ENCODE data around the gene AP5S1.
A peak's percentile ranks its signal among the peaks of the same experiment; 100 is the strongest.
"Not testable (repeated sequence)": the region's sequence is repeated elsewhere in the genome, so short reads cannot be mapped to it uniquely, and the experiment has no call there.

Gene AP5S1

DNA sequence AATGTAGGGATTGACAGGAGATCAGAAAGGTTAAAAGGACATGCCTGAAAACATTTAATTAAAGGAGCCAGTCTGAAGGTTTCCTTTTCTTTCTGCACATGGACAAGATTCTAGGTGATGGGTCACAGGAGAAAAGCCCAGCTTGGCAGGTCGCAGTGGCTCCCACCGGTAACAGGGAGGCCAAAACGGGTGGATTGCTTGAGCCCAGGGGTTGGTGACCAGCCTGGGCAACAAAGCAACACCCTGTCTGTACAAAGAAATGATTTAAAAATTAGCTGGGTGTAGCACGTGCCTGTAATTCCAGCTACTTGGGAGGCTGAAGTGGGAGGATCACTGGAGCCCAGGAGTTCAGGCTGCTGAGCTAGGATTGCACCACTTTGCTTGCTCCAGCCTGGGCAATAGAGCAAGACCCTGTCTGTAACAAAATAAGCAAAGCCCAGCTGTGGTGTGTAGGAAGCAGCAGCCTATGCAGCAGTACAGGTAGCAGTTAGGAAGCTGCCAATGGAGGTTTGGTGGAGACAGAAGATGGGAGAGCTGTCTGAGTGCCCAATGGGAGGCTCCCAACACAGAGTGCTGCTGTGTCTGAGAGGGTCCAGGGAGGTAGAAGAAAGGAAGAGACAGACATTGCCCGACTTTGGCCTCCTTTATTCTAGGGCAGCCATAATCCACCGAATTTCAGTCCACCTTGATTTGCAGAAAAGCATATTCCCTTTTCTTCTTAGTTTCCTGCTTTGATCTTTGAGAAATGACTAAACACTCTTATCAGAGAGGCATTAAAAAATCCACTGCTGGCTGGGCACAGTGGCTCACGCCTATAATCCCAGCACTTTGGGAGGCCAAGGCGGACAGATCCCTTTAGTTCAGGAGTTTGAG lies 7.1 kb upstream of the AP5S1 start:
- DNase-seq: no peak

DNA sequence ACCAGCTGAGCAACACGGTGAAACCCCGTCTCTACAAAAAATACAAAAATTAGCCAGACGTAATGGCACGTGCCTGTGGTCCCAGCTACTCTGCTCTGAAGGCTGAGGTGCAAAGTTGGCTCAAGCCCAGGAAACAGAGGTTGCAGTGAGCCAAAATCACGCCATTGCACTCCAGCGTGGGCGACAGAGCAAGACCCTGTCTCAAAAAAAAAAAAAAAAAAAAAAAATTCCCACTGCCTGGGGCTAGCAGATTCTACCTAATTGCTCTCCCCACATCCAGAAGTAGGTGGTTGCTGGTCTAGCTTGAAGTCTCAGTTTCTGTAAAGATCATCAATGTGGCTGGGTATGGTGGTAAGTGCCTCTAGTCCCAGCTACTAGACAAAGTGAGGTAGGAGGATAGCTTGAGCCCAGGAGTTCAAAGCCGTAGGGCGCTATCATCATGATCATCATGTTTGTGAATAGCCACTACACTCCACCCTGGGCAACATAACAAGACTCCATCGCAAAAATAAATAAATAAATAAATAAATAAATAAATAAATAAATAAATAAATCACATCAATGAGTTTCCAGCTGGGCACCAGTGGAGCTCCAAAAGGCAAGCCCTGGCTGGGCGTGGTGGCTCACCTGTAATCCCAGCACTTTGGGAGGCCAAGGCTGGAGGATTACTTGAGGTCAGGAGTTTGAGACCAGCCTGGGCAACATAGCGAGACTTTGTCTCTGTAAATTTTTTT lies 6.3 kb upstream of the AP5S1 start:
- no peak for DNase-seq

DNA sequence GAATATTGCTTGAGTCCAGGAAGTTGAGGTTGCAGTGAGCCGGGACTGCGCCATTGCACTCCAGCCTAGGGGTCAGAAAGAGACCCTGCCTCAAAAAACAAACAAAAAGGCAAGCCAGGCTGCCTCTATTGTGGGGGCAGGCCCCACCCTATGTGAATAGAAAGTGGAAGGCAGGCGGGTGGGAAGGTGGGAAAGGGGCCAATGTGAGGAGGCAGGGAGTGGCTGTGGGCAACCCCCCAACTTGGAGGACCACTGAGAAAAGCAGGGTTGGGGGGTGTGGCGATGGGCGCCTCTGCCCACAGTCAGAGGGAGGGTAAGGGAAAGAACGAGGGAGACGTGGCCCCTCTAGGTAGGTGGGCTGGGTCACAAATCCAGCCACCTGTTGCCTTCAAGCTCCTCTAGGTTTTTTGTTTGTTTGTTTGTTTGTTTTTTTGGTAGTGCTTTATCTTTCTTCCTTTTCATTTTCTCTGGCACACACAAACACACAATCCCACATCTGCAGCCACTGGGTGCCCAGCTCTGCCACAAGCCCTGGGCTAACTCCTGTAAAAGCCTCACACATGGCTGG lies 5.3 kb upstream of the AP5S1 start:
- no peak for DNase-seq

DNA sequence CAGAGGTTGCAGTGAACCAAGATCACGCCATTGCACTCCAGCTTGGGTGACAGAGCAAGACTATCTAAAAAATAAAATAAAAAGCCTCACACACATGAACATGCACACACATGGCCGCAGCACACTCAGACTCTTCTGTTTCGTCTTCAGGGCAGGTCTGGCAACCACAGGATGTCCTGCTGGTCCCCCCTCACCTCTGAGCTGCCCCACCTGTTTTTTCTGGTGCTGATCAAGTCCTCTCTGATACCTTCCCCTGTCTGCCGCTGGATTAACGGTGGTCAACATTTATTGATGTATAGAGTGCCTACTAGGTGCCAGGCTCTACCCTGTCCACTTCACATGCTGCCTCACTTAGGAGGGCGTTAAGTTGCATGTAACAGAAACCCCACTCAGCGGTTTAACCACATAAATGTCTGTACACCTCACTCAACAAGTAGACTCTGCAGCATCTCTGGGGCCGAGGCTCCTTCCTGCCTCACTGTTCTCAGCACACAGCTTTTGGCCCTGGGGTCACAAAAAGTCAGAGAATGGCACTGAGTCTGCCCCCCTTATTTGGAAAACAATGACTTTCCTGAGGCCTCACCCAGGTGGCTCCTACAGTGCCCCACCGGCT lies 4.5 kb upstream of the AP5S1 start:
- no peak for DNase-seq

DNA sequence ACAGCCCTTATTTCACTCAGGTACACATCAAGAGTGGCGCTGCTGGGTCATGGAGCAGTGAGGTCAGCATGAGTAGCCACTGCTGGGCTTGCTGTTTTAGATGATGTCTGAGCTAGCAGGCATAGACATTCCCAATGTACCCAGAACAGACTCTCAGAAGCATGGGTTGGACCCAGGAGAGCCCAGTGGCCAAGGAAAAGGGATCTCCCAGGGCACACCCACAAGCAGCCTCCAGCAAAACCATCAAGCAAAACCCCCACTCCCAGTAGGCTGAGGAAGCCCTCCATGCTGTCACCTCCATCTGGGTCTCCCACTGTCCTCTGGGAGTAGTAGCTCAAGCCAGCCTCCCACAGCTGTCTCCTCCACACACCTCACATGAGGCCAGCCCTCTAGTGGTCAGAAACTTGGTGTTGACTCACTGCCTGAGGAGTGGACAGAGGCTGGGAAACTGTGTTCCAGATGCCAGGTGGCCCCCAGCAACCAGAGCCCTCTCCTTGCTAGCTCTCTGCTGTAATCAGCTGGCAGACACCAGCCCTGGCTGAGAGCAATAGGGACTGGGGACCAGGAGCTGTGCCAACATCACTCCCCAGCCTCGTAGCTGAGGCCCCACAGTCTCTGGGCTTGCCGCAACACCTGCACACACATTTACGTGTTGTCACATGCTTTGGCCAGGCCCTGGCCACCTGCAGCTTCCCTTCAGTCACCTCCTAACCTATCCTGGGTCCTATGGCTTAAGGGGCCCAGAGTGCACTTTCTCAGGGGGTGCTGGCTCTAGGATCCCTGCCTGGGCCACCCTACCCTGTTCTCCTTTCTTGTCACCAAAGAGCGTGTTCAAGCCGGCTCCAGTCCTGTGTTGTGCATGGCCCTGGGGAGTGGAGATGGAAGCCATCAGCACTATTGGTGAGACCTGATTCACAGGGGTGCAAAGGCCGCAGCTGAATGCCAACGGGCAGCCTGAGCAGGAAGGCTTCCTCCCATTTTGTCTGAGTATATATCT lies 1.9 kb upstream of the AP5S1 start:
- peak; percentile 47 to 80 (median 60) for DNase-seq

DNA sequence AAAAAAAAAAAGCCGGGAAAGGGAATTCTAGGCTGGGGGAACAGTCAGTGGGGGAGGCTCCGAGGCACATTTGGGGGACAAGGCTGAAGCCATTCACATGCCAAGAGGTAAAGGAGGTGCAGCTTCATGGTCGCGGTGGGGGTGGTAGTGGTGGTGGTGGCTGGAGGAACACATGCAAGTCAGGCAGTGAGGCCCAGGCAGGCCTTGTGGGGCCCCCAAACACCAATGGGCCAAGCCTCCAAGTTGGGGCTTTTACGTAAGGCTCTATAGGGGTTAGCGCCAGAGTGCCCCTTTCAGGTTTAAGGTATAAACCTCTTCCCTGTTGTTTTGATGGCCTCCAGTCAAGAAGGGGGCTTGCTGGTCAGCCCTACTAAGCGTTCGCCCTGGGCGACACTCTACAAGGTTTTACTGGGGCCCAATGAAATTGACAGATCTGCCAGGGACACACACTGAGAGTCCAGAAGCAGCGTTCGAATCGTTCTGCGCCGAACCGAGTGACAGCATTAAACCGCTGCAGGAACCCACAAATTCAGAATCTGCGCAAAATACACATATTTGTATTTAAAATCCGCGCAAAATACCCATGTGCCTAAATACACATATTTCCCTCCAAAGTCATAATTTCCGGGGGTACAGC lies 818 bp upstream of the AP5S1 start:
- DNase-seq: no peak

DNA sequence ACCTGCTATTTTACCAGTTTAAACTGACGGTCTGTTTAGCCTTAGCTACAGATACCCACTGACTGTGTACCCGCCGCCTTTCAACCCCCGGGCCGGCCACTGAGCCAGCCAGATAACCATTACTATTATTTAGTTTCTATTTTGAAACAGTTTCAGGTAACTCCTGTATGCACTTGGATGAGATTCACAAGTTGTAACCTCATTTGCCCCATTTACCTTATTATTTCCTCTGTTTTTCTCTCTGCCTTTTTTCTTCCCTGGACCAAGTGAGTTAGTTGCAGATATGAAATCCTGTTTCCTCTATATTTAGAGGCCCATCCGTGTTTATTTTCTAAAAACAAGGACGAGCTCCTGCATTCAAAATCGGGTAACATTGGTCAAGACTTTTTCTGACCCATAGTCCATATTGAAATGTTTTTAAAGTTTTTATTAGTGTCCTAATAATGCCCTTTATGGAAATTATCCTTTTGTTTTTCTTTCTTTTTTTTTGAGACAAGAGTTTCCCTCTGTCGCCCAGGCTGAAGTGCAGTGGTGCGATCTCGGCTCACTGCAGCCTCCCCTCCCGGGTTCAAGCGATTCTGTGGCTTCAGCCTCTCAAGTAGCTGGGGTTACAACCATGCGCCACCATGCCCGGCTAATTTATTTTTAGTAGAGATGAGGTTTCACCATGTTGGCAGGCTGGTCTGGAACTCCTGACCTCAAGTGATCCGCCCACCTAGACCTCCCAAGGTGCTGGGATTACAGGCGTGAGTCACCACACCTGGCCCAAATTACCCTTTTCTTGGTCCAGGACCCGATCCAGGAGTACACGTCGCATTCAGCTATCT lies 767 bp downstream of the AP5S1 start:
- DNase-seq: peak in 1 of 3 experiments; percentile 63

DNA sequence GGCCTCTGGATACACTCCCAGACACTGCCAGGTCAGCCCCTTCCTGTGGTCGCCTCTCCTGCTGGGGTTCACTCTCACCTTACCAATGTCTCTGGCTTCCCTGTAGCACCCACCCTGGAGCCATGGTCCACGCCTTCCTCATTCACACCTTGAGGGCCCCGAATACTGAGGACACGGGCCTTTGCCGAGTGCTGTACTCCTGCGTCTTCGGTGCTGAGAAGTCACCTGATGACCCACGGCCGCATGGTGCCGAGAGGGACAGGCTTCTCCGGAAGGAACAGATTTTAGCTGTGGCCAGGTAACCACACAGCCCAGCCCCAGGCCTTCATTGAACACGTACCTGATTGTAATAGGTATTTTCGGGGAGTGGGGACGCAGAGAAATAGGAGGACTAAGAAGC lies 1.6 kb downstream of the AP5S1 start:
- no peak for DNase-seq

DNA sequence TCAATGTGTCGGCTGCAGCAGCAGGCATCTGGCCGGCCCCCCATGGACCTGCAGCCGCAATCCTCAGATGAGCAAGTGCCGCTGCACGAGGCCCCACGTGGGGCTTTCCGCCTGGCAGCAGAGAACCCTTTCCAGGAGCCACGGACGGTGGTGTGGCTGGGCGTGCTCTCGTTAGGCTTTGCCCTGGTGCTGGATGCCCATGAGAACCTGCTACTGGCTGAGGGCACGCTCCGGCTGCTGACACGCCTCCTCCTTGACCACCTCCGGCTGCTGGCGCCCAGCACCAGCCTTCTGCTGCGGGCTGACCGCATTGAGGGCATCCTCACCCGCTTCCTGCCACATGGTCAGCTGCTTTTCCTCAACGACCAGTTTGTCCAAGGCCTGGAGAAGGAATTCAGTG lies 3.5 kb downstream of the AP5S1 start:
- DNase-seq: no peak

DNA sequence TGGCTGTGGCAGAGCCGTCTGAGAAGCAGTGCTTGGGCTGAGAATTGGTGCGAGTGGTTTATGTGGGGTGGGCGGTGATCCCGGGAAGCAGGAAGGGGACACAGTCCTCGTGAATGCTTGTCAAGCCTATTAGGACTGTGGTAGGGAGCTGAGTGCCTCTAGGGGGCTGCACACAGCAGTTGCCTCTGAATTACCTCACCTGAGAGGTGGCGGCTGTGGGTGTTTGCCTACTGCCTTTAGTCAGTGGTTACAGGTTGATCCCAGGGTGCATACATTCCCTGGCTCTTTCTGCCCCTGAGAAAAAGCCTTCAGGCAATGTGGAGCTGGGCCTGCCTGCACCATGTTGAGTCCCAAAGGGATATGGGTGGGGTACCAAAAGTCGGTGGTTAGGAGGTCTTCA lies 5.2 kb downstream of the AP5S1 start:
- DNase-seq: no peak

DNA sequence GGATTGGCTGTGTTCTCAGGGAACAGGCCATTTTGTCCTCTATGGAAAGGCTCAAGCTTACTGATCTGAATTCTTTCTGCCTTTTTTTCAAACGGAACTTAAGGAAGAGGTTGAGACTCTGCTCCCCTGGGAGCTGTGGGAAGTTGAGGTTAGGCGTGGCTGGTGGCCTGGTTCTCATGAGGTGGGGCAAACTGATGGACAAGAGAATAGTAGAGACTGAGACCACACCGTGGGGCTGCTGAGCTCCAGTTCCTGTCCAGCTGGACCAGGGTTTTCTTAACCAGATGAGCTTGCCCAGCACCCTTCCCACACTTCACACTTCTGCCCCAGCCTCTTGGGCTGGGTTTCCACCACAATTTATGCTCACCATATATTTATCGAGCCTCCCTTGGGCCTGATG lies 6.1 kb downstream of the AP5S1 start:
- DNase-seq: no peak

DNA sequence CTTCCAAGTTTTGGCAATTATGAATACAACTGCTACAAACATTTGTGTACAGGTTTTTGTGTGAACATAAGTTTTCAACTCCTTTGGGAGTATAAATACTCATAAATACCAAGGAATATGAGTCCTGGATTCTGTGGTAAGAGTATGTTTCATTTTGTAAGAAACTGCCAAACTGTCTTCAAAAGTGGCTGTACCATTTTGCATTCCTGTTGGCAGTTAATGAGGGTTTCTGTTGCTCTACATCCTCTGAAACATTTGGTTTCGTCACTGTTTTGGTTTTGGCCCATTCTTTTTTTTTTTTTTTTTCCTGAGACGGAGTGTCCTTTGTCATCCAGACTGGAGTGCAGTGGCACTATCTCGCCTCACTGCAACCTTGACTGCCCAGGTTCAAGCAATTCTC lies 8.5 kb downstream of the AP5S1 start:
- no peak for DNase-seq

DNA sequence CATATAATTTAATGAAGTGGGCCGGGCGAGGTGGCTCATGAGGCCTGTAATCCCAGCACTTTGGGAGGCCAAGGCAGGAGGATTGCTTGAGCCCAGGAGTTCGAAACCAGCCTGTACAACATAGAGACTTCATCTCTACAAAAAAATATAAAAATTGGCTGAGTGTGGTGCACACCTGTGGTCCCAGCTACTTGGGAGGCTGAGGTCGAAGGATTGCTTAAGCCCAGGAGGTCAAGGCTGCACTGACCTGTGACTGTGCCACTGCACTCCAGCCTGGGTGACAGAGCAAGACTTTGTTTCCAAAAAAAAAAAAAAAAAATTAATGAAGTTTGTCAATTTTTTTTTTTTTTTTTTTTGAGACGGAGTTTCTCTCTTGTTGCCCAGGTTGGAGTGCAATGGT lies 9.5 kb downstream of the AP5S1 start:
- not testable (repeated sequence) for DNase-seq

DNA sequence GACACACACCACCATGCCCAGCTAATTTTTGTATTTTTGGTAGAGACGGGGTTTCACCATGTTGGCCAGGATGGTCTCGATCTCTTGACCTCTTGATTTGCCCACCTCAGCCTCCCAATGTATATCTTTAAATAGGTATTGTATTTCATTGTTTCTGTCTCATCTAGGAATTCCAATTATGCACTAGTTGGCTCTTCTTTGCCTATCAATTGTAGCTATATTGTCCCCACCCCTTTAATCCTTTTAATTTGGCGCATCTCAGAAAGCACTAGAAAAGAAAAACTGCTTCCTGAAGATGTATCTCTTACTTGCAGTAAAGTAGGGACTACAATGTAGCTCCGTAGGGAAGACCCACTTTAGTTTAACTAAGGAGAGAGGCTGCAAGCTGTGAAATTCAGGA lies 15.8 kb downstream of the AP5S1 start:
- DNase-seq: no peak

DNA sequence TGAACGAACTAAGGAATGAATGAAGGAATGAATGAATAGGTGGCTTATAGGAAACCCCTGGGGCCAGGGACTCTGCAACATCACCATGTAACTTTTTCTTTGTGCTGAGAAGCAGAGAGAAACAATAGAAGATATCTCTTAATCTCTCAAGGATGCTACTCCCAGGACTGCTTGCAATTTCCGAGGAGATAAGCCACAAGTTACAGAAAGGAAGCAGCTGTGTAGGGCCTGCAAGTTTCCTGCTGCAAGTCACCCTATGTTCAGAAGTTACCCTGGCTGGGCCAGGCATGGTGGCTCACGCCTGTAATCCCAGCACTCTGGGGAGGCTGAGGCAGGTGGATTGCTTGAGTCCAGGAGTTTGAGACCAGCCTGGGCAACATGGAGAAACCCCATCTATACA lies 19.0 kb downstream of the AP5S1 start:
- DNase-seq: no peak

DNA sequence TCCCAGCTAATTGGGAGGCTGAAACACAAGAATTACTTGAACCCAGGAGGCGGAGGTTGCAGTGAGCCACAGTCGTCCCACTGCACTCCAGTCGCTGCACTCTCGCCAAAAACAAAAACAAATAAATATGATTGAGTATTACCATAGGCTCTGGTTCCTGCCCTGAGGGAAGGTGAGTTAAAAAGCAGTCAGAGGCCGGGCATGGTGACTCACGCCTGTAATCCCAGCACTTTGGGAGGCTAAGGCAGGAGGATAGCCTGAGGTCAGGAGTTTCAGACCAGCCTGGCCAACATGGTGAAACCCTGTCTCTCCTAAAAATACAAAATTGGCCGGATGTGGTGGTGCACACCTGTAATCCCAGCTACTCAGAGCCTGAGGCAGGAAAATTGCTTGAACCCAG lies 19.9 kb downstream of the AP5S1 start:
- not testable (repeated sequence) for DNase-seq

DNA sequence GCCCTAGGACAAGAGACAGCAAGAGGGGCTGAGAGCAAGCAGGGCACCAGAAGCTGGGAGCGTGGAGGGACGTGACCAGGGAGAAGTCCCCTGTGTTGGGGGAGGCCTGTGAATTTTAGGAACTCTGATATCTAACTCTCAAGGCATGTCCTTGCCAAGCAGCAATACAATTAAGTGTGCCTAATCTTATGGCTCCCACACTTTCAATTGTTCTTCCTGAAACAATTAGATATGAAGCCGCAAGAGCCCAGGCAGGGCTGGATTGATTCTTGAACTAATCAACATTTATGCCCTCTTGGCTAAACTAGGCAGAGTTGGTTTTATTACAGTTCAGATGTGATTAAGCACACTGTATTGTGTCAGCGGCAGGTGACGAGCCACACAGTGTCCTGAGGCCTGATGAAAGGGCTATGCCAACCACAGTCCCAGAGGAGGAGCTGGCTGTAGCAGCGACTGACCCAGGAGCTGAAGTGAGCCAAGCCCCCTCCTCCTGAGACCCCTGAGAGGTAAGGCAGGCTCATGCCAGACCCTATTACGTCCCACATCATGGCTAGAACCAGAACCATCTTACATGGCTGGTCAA lies 22.1 kb downstream of the AP5S1 start:
- no peak for DNase-seq

DNA sequence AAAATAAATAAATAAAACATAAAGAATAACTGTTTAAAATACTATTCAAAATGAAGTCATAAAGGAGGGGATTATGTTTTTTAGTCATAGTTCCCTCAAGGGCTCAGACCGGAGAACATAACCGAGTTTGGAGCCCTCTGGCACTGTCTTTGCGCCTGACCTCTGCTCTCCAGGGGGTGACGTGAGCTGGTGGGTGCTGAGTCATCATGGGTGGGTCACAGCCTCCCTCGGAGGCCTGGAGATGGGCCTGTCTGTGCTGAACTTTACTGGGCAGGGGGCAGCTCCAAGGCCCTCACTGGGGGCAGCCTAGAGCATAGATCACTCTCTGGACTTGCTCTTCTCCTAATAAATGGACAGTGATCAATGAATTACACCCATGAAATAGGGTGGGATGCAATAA lies 23.1 kb downstream of the AP5S1 start:
- no peak for DNase-seq

DNA sequence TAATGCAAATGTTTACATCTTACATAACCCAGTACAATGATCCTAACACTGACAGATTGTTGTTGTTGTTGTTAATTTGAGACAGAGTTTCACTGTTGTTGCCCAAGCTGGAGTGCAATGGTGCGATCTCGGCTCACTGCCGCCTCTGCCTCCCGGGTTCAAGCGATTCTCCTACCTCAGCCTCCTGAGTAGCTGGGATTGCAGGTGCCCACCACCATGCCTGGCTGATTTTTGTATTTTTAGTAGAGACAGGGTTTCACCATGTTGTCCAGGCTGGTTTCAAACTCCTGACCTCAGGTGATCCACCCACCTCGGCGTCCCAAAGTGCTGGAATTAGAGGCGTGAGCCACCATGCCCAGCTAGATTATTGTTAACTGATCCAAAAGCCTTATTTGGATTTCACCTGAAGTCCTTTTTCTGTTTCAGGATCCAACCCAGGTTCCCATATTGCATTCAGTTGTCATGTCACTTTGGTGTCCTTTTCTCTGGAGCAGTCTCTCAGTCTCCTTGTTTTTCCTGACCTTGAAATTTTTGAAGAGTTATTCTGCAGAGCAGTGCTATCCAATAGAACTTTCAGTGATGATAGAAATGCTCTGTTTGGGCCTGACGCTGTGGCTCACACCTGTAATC lies 23.8 kb downstream of the AP5S1 start:
- not testable (repeated sequence) for DNase-seq

DNA sequence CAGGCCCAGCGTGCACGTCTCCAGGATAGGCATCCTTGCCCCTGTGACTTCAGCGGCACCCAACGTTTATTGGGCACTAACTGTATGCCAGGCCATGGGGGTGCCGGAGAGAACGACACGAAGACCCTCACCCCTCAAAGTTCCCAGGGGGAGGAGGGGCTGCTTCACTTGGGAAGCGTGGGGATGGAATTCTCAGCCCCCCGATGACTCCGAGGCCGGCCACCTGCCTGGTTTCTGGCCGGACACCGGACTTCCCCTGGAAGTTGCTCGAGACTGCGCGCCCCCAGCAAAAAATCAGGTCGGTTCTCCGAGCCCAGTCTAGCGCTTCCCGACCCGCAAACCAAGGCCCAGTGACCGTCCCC lies 26.0 kb downstream of the AP5S1 start:
- peak in 2 of 3 experiments; percentile 74 to 80 for DNase-seq

Data from NCI-H1417 (cell line).